Stimulated activated CD4-positive, alpha-beta T cell treated with anti-CD3 and anti-CD28 coated beads, Interleukin-12 subunit alpha, Interleukin-12 subunit beta, amount 100 ng/mL, for 48 hours (primary cell): Measurements from ENCODE around the gene SLCO3A1.

ENCODE experiments used
- DNase-seq, 3 donors: peaks; one replicate each; pipeline ENCODE4 v3.0.0-alpha.2; 2020; ENCODE audit warnings: low read depth in 2 of 3, low spot score in 1 of 3

Gene SLCO3A1

DNA sequence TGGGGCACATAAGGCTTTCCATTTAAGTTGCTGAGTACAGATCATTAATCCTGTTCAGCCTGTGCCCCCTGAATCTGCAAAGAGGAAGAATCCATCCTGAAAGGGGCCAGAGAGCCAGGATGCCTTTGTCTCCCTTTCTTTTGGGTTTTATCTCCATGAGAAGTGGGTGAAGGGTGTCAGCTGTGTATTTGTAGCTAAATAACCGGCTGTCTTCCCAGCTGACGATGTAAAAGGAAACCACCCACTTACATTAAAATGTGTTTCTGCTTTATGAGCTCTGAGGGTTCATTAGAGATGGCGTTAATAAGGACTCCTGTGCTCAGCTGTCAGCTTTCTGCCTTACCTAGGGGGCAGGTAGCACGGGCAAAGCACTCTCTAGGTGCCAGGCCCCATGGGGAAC, 83.4 kb downstream of the SLCO3A1 start:
- no peak for DNase-seq

DNA sequence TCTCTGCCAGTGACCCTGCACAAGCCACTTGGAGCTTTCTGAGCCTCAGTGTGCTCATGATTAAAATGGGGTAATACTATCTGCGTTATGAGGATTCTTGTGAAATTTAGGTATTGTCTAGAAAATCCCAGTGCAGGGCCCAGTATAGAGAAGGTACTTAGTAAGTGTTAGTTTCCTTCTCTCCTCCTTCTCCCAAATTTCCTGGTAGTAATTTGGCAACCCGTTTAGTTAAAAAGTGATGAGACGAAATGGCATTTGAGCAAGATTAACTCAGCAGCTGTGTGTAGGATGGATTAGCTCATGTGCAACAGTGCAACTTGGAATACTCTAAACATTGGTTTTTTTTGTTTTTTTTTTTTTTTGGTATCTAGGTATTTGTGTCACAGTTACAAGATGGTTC, 84.6 kb downstream of the SLCO3A1 start:
- DNase-seq, result no peak

DNA sequence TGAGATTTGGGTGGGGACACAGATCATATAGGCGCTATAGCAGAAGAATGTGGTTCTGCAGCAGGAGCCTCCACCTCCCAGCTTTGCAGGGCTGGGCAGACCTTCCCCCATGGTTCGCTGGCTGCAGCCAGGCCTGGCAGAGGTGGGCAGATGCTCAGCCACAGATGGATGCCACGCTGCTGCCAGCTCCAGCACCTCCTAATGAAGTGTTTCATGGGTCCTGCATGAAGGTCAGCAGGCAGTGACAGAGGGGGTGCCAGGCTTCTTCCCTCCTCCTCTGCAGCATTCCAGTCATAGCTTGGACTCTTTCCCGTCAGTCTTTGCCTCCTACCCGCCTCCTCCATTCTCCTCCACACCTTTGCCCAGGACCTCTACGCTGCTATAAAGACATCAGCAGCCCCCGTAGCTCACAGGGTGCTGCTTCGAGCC, 85.9 kb downstream of the SLCO3A1 start:
- DNase-seq, result no peak

DNA sequence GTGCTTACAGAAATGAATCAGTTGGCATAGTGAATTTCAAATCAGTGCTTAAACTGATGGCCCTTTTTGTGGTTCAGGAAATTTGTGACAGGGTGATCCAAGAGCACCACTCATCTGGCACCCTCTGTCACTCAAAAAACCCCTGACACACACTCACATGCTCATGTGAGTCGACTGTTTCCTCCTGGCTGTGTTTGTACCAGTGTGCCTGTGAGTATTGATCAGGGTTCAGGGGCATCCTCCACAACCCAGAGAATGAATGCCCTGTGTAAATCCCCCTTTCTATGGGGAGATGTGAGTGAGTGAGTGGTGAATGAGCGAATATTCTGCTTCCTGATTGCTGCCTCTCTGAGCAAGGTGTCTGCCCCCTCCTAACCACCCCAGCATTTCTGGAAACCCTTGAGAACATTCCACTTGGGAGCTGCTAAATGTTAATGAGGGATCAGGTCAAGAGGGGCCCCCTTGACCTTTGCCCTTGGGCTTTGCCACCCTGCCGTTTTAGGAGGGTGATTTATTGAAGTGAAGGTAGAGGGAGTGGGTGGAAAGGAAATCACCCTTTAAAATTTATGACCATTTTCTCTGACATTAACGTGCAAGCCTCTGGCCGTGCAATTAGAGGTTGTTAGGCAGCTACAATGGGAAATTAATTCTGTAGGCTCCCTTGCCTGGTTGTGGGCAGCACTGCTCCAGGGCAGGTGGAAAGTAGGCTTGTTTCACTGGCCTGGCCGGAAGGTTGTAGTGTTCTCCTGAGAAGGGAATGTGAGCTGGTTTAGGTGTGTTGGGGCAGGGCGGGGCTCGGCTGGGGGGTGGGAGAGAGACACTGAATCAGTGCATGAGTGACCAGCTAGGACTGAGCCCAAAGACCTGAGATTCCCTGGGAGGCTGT, 87.2 kb downstream of the SLCO3A1 start:
- no peak for DNase-seq

DNA sequence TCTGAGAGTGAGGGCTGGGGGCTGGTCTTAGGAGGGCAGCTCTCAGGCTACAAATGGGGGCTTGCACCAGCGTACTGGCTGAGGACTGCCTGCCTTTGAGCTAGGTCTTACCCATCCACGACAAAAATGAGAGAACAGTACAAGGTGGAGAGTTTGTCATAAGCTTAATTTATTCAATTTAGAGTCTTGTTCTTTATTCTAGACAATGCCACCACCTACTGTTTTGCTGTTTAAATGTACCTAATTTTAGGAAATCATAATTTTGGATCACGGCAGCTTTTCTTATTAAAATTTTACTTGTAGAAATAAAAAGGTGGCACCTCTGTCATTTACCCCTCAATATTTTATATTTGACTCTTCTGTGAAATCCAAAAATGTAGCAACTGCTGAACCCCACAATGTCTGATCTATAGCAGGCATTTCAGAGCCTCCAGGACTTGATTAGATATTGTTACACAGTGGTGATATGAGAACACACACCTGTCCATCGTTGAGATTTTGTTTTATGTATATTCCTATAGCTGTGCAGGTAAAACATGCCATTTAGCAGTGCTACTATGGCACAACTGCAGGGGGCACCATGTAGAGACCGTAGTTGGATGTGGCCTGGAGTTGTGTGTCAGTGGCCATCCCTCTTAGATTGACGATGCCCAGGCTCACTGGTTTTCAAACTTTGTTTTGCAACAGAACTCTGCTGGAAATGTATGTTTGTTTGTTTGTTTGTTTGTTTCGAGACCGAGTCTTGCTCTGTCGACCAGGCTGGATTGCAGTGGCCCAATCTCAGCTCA, 88.6 kb downstream of the SLCO3A1 start:
- DNase-seq, result no peak

DNA sequence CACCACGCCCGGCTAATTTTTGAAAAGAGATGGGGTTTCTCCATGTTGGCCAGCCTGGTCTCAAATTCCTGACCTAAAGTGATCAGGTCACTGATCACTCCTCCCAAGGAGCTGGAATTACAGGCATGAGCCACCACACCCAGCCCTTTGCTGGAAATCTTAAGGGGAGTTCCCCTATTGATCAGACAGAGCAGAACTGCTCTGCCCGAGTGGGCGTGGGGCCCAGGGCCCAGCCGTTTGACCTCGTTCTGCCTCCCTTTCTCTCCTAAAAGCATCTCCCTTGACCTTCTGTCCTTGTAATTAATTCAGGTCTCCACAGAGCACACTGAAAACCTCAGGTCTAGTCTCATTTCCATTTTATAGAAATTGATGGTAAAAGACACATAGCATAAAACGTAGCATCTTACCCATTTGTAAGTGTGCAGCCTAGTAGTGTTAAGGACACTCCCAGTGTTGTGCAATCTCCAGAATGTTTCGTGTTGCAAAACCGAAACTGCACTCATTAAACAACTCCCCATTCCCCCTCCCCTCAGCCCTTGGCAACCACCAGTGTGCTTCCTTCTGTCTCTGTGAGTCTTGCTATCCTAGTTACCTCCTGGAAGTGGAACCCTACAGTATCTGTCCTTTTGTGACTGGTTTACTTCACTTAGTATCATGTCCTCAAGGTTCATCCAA, 89.3 kb downstream of the SLCO3A1 start:
- DNase-seq, result peak in 2 of 3 donors; percentile 25 to 27

DNA sequence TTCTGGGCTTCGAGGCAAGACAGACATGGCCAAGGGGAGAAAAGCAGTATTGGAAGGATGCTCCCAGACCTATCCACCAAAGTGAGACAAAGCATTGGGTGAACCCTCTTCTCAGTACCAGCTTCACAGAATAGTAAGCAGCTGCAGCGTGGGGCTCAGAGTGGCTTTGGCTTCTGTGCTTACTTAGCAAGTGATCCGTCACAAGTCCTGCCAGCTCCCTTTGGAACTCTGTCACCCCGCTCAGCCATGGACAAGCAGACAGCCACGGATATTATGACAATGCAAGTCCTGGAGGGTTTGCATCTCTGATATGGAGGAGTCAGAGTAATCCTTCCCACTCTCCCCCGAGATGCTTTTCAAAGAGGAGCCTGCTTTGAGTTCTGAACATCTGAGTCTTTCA, 90.8 kb downstream of the SLCO3A1 start:
- DNase-seq, result no peak

DNA sequence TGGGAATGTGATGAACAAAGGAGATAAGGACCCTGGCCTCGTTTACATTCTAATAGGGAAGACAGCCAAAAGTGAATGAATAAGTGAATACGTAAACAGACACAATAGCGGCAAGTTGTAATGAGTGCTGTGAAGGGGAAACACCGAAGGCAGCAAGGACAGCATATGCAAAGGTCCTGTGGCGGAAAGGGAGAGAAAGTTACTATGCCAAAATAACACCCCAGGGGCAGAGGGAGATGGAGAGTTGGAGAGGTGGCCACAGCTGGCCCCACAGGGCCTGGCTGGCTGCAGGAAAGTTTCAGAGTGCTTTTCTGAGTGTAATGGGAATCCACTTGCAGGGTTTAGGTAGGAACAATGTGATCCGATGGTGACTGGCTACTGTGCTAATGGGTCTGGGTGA, 91.9 kb downstream of the SLCO3A1 start:
- no peak for DNase-seq

DNA sequence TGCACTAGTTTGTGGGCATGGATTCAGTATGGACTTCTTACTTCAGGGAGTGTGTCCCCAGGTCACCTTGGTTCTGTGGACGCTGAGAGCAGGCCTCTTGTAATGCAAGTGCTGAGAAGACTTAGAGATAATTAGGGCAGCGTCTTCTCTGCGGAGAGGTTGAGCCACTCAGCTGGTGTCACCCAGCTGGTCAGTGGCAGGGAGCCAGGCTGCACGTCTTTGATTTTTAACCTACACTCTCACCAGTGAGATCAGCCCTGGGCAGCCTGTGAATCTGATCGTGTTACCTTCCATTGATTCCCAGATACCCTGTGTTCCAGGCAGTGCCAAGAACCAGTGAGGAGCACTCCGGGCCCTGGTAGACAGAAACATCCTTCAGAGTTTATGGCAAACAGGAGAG, 92.6 kb downstream of the SLCO3A1 start:
- DNase-seq, result no peak

DNA sequence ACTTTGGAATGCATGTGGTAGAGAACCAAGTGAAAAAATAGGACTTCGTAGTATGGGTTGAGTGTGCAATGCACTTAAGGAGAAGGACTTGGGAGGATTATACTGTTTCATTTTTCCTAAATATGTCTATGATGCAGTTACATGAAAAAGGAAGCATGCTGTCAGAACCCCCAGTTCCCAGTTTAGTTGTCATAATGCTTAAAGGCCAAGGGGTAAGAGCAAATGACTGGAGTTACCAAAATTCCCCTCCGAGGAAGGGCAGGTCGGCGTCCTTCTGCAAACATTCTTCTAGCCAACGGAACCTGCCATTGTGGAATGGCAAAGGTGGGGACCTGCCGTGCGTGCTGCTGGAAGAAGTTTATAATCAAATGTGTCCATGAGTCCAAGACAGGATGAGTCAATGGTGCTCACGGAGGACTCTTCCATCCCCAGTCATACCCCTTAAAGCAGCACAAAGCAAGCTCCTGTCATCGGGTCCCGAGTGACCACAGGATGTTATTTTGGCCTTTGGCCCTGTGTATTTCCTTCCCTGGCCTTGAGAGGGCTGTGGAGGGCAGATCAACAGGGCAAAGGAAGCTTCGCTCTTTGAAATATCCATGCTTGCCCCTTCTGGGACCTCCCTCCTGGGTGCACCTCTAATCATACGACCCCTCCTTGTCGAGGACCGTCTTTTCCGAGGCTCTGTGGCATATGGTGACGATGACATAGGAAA, 93.2 kb downstream of the SLCO3A1 start:
- DNase-seq, result no peak

DNA sequence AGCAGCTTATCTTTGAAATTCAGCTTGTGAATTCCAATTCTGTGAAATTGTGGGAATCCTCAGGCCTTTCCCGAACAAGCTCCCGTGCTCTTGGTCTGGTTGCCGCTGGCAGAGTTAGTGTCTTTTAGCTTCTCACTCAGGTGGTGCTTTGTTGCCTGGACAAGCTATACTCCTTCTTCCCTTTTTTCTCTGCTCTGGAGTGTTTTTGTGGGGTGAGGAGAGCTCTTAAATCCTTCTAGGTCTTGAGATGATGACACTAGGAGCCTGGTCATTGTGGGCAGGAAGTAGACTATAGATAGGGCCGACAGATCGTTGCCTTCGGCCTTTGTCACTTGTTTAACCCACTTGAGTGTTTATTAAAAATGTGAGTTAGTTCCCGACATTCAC, 93.8 kb downstream of the SLCO3A1 start:
- no peak for DNase-seq

DNA sequence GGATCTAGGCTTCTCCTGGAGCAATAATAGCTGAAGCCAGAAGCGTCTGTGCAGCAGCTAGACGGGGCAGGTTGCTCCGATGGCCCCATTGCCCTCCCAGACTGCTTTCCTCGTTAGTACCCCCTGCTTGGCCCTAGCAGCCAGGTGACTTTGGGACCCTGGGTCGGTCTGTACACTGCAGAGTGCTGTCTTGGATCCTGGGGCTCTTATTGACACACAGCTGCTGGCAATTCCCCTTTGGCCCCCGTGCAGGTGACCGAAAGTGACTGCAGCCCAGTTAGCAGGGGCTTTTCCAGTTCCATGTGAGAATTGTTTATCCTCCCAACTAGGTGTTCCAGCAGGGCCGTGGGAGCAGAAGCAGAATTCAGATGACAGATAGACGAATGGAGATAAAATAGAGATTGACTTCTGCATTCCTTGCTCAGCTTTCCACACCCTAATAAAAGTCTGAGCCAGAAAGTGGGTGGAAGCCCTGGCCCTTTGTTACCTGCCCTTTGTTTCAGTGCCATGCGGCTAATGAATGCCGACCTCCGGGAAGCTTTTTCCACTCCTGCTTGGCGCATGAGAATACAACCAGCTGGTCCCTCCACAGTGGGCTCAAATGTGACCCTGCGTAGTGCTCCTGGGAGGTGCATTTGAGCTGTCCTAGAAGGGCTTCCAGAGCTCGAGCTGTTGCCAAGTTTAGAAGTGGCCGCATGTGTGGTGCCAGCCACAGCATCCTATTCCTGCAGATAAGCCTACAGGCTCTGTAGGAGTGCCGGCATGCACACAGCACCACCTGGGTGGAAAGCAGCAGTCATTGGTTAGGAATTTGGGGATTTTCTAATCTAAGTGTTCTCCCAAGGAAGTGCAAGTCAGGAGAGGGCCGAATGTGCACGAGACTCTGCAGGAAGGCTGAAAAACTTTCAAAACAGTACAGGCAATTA, 94.4 kb downstream of the SLCO3A1 start:
- DNase-seq, result no peak

DNA sequence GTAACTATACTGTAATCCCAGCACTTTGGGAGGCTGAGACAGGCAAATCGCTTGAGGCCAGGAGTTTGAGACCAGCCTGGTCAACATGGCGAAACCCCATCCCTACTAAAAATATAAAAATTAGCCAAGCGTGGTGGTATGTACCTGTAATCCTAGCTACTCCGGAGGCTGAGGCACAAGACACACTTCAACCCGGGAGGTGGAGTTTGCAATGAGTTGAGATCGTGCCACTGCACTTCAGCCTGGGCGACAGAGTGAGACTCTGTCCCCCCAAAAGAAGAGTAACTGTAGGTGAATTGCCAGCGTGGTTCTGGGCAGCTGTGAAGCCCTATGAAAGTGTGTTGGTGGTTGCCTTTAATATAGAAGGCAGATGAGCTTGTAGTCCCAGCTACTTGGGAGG, 95.9 kb downstream of the SLCO3A1 start:
- no peak for DNase-seq

DNA sequence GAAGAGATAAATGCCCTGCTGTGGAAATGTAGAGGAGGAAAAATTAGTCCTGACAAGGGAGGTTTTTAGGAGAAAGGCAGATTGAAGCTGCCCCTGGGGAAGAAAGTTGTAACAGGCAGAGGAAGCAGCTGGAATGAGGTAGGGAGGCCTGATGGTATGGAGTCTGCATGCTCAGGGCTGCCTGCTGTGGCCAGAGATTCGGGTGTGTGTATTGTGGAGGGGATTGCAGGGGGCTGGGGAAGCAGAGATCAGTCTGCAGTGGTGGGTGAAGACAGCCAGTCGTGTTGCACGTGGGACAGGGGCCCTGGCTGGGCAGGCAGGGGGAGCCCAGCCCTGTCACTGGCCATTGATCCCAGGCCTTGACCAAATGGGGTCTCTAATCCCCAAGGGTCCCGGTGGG, 96.5 kb downstream of the SLCO3A1 start:
- DNase-seq, result no peak

DNA sequence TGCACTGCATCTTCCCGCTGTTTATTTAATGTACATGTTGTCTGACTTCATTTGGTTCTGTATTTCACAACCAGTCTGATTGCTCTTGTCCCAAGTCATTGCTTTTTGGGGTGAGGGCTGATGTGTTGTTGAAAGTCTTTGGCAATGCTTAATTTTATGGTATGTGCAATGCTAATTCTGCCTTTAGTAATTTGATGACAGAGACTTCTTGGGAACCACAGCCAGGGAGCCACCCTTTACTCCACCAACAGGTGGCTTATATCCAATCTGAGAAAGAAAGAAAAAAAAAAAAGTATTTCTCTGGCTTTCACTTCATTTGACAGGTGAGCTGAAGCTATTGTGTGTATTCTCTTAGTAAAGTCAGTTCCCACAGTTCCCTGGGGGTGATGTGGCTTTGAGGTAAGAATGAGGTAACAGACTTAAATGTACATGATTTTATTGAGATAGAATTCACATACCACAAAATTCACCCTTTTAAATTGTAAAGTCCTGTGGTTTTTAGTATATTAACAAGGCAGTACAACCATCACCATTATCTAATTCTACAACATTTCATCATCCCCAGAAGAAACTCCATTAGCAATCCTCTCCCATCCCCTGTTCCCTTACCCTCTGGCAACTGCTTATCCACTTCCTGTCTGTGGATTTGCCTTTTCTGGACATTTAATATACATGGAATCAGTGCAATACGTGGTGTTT, 97.3 kb downstream of the SLCO3A1 start:
- no peak for DNase-seq

DNA sequence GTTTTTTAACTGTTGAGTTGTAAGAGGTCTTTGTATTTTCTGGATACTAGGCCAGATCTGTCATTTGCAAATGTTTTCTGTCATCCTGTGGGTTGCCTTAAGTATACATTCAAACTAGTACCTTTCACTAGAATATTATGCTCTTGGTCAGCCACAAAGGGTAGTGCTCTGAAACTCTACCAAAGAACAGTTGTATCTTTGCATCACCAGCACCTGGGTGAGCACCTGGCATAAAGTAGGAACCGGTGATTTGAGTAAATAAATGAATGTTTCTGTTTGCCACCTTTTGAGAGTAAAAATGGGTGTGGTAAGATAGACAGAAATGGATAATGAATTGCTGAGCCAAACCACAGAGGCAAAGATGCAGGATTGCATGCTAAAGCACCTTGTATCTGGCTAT, 98.7 kb downstream of the SLCO3A1 start:
- no peak for DNase-seq

DNA sequence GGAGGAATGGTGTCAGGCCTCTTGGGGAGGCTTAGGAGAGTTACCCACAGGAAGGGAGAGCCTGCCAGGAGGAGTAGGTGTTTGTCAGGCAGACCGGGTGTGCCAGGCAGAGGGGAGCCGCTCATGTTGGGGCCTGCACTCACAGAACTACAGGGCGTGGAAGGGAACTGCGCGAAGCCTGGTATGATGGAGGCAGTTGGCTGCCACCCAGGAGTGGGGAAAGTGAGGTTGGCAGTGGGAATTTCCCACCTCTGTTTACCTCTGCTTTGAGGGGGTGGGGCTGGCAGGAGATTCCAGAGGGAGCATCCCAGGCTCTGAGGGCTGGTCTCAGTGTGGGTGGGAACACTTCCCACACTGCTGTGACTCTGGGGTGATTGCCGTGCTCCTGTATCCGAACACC, 99.9 kb downstream of the SLCO3A1 start:
- no peak for DNase-seq

DNA sequence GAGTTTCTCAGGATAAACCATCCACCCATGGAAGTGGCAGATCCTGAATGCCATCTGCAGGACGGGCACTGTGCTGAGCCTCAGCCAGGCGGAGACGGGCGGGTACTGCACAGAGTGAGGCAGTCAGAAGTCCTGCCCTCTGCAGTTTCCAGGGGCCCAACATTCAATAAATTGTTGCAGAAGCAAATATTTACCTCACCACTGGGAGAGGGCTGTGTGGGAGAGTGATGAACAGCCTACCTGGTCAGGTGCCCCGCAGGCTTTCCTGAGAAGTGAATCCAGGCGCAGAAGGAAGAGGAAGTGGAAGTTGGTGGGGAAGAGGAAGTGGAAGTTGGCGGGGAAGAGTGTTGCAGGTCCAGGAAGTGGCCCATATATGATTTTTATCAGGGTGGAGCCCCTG, 100.8 kb downstream of the SLCO3A1 start:
- DNase-seq, result no peak

DNA sequence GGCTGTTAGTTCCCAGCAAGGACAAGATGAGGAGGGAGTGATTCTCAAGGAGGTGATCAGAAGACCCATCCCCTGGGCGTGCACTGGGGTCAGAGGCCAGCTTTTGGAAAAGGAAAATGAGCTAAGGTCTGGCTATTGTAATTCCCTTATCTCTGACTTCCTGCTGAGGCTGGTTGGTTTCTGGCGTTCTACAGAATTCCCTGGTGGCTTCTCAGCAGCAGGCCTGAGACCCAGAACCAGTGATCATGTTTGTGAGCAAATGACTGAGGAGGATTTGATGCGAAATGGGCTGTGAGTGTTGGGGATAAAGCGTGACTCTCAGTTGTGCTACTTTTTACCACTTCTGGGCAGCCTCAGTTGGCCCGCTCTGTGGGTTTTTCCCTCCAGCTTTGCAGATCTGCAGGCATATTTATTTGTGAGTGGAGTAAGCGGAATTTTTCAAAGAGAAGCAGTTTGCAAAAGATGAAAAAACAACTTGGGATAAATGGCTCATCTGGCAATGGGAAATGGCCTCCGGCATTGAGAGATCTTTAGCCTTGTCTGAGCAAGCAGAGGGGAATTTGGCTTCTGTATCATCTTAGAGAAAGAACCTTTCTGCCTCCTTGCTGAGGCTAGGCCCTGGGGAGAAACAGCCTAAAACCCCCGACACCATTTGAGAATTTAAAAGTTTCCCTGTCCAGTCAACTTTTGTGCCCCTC, 102.7 kb downstream of the SLCO3A1 start:
- DNase-seq, result no peak
